B cell (primary cell): ENCODE measurements around the gene CCDC106.

Source experiments
- EZH2 ChIP-seq: IDR thresholded peaks from 2 replicates; pipeline ENCODE4 v1.6.1; 2012; ENCODE audit warnings: borderline replicate concordance, low read depth, mild to moderate bottlenecking, moderate library complexity, low read length; ENCODE audit not compliant: insufficient read depth, poor library complexity, severe bottlenecking
- TF ChIP-seq, protein P1 (sequence below): fragments of 200-600 bp; IDR thresholded peaks from one replicate; pipeline ENCODE4 v1.8.0; 2022; ENCODE audit warnings: antibody characterized with exemption, mild to moderate bottlenecking

DNA sequence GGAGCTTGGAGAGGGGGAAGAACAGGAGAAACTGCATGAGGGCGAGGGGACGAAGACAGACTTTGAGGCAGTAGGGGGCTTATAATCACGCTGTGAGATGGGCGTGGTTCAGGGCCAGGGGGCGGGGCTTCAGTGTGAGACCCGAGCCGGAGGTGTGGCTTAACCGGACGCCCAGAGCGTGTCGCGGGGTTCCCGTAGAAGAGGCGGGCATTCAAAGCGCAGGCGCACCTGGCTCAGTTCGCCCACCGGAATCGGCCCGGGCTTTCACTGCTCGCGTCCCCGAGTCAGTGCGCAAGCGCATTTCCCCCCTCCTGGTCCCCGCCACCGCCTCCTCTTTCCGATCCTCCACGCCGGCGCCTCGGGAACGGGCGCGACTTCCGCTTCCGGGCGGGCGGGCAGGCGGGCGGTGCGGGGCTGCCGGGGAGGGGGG, 42.8 kb upstream of the CCDC106 start:
- TF ChIP-seq, protein P1, sequence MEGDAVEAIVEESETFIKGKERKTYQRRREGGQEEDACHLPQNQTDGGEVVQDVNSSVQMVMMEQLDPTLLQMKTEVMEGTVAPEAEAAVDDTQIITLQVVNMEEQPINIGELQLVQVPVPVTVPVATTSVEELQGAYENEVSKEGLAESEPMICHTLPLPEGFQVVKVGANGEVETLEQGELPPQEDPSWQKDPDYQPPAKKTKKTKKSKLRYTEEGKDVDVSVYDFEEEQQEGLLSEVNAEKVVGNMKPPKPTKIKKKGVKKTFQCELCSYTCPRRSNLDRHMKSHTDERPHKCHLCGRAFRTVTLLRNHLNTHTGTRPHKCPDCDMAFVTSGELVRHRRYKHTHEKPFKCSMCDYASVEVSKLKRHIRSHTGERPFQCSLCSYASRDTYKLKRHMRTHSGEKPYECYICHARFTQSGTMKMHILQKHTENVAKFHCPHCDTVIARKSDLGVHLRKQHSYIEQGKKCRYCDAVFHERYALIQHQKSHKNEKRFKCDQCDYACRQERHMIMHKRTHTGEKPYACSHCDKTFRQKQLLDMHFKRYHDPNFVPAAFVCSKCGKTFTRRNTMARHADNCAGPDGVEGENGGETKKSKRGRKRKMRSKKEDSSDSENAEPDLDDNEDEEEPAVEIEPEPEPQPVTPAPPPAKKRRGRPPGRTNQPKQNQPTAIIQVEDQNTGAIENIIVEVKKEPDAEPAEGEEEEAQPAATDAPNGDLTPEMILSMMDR, result no peak
- TF ChIP-seq EZH2, result no peak
